ES-I3 (cell line): ENCODE results near the gene CRYBB3.

Experiments used
- H3K36me3 ChIP-seq: 2 replicates; pipeline ENCODE4 v1.6.1; 2013; ENCODE audit warnings: mild to moderate bottlenecking, low read length, control low read depth, moderate library complexity; ENCODE audit not compliant: insufficient read depth
- H3K4me1 ChIP-seq: 2 replicates; pipeline ENCODE4 v1.6.1; 2013; ENCODE audit warnings: mild to moderate bottlenecking, control low read depth, low read length; ENCODE audit not compliant: insufficient read depth
- H3K9ac ChIP-seq: 2 replicates; pipeline ENCODE4 v1.6.1; 2013; ENCODE audit warnings: low read depth, mild to moderate bottlenecking, low read length, moderate library complexity
- H3K9me3 ChIP-seq: 2 replicates; pipeline ENCODE4 v1.6.1; 2013; ENCODE audit warnings: mild to moderate bottlenecking, low read length, moderate library complexity; ENCODE audit not compliant: control insufficient read depth, insufficient read depth

Gene CRYBB3

GRCh38 chr22:25205847-25206246 lies 6.2 kb downstream of the CRYBB3 start:
- no peaks in the 10 kb centered on the region for H3K36me3 ChIP-seq

GRCh38 chr22:25206998-25207397 lies 7.3 kb downstream of the CRYBB3 start:
- no peaks in the 10 kb centered on the region for H3K4me1 ChIP-seq
- H3K9ac ChIP-seq: no peak overlapping the region
- H3K36me3 ChIP-seq: no peaks in the 10 kb centered on the region
- H3K9me3 ChIP-seq: no peaks in the 10 kb centered on the region

More at GRCh38 chr22:25205847-25206246, 6.2 kb downstream of the CRYBB3 start:
- no peaks in the 10 kb centered on the region for H3K9me3 ChIP-seq
- H3K4me1 ChIP-seq: no peaks in the 10 kb centered on the region
- H3K9ac ChIP-seq: no peak overlapping the region

- H3K9me3 ChIP-seq: no peaks in the 10 kb centered on the region
- no peak overlapping the region for H3K9ac ChIP-seq
- H3K4me1 ChIP-seq: no peaks in the 10 kb centered on the region
Measured at GRCh38 chr22:25207553-25208157, 8.0 kb downstream of the CRYBB3 start.

GRCh38 chr22:25208328-25208727 lies 8.7 kb downstream of the CRYBB3 start:
- H3K9me3 ChIP-seq: 0 out of 2 replicates have a peak, but pooled peaks cover 1% of the 10 kb centered on the region
- H3K9ac ChIP-seq: no peak overlapping the region
- no peaks in the 10 kb centered on the region for H3K36me3 ChIP-seq
- H3K4me1 ChIP-seq: no peaks in the 10 kb centered on the region

More at GRCh38 chr22:25207553-25208157, 8.0 kb downstream of the CRYBB3 start:
- no peaks in the 10 kb centered on the region for H3K36me3 ChIP-seq

DNA sequence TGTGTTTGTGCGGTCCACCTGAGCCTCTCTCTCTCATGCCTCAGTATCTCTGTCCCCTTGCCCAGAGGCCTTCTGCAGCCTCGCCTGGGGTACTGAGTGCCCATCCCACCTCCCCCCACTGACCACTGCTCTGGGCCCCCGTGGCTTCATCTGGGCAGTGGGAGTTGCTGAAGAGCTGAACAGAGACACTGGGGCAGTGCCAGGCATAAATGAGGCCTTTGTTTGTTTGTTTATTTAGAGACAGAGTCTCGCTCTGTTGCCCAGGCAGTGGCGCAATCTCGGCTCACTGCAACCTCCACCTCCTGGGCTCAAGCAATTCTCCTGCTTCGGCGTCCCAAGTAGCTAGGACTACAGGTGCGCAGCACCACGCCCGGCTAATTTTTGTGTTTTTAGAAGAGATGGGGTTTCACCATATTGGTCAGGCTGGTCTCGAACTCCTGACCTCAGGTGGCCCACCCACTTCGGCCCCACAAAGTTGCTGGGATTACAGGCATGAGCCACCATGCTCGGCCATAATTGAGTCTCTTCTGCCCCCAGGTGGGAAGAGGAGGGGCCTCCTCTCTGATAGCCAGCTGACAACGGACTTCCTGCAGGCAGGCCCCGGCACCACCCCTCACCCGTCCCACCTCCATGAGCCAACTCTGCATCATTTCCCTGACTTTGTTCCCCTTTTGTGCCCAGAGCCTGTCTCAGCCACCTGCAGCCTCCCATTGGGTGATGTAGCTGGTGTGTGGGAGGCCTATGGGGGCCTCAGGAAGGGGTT lies 9.3 kb downstream of the CRYBB3 start:
- no peaks in the 10 kb centered on the region for H3K4me1 ChIP-seq
- no peaks in the 10 kb centered on the region for H3K36me3 ChIP-seq
- H3K9ac ChIP-seq: no peak overlapping the region
- H3K9me3 ChIP-seq: peaks cover 7% of the 10 kb centered on the region; the same call in 1 of the 2 replicates

GRCh38 chr22:25210793-25211192 lies 11.1 kb downstream of the CRYBB3 start:
- no peaks in the 10 kb centered on the region for H3K36me3 ChIP-seq

DNA sequence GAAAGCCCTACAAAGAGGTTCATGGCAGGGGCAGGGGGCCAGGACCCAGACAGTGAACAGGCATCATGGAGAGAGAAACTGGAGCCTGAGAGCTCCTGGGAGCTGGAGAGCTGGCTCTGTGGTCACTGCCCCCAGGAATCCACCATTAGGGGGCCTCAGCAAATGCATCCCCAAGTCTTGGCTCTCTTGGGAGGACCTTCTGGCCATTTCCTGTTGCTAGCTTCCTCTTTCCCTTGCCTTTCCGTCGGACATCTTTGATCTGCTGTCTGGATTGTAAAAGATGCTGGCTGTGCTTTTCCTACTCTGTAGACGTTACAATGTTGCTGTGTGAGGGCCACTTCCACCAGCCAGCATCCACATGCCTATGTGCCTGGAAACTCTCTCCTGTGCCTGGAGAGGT lies 12.7 kb downstream of the CRYBB3 start:
- Histone ChIP-seq H3K36me3 (no peaks in the 10 kb centered on the region), H3K9ac (no peak overlapping the region), H3K9me3 (peaks cover 8% of the 10 kb centered on the region; the same call in 1 of the 2 replicates), H3K4me1 (no peaks in the 10 kb centered on the region)

More at GRCh38 chr22:25210793-25211192, 11.1 kb downstream of the CRYBB3 start:
- Histone ChIP-seq H3K9me3 (peaks cover 8% of the 10 kb centered on the region; the same call in 1 of the 2 replicates), H3K4me1 (no peaks in the 10 kb centered on the region), H3K9ac (no peak overlapping the region)

- Histone ChIP-seq H3K4me1 (no peaks in the 10 kb centered on the region), H3K36me3 (no peaks in the 10 kb centered on the region), H3K9ac (no peak overlapping the region), H3K9me3 (peaks cover 8% of the 10 kb centered on the region; the same call in 1 of the 2 replicates)
Measured at GRCh38 chr22:25213221-25213620, 13.6 kb downstream of the CRYBB3 start.

DNA sequence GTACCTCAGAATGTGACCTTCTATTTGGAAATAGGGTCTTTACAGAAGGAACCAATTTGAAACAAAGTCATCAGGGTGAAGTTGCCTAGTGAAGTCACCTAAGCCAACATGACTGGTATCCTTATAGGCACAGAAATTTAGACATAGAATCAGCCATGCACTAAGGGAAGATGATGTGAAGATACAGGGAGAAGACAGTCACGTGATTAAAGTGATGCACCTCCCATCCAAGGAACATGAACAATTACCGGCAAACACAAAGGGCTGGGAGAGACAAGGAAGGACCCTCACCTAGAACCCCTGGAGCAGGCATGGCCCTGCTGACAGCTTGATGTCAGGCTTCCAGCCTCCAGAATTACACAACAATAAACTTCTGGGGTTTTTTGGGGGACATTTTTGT lies 16.6 kb downstream of the CRYBB3 start:
- Histone ChIP-seq H3K9ac (no peak overlapping the region), H3K9me3 (peaks cover 8% of the 10 kb centered on the region; the same call in 1 of the 2 replicates), H3K36me3 (no peaks in the 10 kb centered on the region), H3K4me1 (no peaks in the 10 kb centered on the region)

GRCh38 chr22:25219211-25219689 lies 19.6 kb downstream of the CRYBB3 start, which contains the start of gene CRYBB2:
Gene CRYBB2 (plus strand): TSS chr22:25219639. CDS start chr22:25221430, 1,791 bp downstream.
- no peaks in the 10 kb centered on the region for H3K4me1 ChIP-seq
- H3K9ac ChIP-seq: no peak within 1 kb of the TSS
- no peaks in the 10 kb centered on the region for H3K9me3 ChIP-seq
- no peaks in the 10 kb centered on the region for H3K36me3 ChIP-seq

GRCh38 chr22:25219948-25220442 lies 20.3 kb downstream of the CRYBB3 start:
- no peaks in the 10 kb centered on the region for H3K4me1 ChIP-seq
- H3K36me3 ChIP-seq: no peaks in the 10 kb centered on the region

DNA sequence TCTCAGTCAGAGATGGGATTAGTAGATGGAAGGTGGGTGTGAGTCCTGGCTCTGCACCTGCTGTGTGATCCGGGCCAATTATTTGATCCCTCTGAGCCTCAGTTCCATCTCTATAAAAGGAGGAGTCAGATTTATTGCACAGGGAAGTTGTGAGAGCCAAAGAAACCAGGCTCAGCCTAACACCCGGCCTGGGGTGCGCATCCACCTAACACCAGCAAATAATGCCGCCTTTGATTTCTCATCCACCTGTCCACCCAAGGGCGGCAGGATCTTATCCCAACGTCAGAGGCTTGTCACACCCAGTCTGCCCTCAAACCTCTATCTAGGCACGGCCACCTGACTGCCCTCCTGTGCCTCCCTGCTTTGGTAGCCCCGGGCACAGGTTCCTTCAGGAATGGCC lies 22.1 kb downstream of the CRYBB3 start:
- H3K9ac ChIP-seq: no peak overlapping the region
- H3K36me3 ChIP-seq: no peaks in the 10 kb centered on the region

More at GRCh38 chr22:25219948-25220442, 20.3 kb downstream of the CRYBB3 start:
- no peaks in the 10 kb centered on the region for H3K9me3 ChIP-seq
- no peak overlapping the region for H3K9ac ChIP-seq

DNA sequence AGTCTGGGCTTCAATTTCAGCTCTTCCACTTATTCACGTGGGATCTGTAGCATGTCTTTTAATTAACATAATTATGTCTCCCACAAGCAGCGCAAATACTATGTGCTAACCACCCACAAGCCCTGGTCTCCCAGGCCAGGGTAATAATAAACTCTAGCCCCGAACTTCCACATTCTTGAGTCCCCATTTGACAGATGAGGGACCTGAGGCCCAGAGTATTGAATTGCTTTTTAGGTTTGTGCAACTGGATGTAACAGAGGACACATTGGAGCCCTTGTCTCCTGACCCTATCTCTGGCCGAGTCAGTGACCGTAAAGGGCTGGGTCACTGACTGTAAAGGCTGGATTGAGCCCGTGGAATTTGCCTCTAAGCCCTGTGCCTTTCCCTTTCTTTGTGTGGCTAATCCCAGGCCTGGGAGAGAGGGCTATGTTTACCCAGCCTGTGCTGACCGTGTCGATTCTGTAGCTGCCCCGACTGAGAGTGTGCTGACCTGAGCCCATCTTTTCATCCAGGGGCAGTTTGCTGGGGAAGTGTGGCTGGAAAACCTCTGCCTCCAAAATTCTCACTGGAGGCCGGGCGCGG lies 23.7 kb downstream of the CRYBB3 start:
- no peak overlapping the region for H3K9ac ChIP-seq

More for the DNA sequence above, 22.1 kb downstream of the CRYBB3 start:
- no peaks in the 10 kb centered on the region for H3K9me3 ChIP-seq
- H3K4me1 ChIP-seq: no peaks in the 10 kb centered on the region

GRCh38 chr22:25228822-25229221 lies 29.2 kb downstream of the CRYBB3 start:
- no peaks in the 10 kb centered on the region for H3K36me3 ChIP-seq
- H3K4me1 ChIP-seq: no peaks in the 10 kb centered on the region
- H3K9ac ChIP-seq: no peak overlapping the region
- no peaks in the 10 kb centered on the region for H3K9me3 ChIP-seq

More for the DNA sequence above, 23.7 kb downstream of the CRYBB3 start:
- H3K36me3 ChIP-seq: no peaks in the 10 kb centered on the region
- no peaks in the 10 kb centered on the region for H3K9me3 ChIP-seq
- no peaks in the 10 kb centered on the region for H3K4me1 ChIP-seq
